Activated CD4-positive, alpha-beta T cell treated with anti-CD3 and anti-CD28 coated beads, Interleukin-10, Interleukin-2, amounts not matched to agents 100 ng/mL and 50 ng/mL, durations not matched to agents 16 hours and 8 hours (primary cell): ENCODE measurements around the gene USP47.

Experiments
- DNase-seq: peaks from one replicate; pipeline ENCODE4 v3.0.0-alpha.2; 2020

Gene USP47

DNA sequence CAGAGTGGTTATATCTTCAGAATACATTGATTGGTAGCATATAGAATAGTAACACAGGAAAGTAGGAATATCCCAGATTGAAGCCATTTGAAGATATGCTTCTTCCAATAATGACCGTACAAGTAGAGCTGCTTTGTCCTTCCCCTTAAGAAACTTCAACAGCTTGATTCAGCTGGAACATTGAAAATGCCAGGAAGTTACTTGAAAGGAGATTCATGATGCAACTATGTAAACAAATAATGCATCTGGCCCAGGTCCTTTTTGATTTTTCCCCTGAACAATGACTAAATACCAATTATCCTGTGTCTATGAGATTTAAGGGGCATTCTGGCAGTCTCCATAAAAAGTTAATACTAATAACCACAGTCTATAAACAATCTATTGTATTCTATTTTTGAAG is 163.7 kb downstream of the USP47 start:
- no peak for DNase-seq

DNA sequence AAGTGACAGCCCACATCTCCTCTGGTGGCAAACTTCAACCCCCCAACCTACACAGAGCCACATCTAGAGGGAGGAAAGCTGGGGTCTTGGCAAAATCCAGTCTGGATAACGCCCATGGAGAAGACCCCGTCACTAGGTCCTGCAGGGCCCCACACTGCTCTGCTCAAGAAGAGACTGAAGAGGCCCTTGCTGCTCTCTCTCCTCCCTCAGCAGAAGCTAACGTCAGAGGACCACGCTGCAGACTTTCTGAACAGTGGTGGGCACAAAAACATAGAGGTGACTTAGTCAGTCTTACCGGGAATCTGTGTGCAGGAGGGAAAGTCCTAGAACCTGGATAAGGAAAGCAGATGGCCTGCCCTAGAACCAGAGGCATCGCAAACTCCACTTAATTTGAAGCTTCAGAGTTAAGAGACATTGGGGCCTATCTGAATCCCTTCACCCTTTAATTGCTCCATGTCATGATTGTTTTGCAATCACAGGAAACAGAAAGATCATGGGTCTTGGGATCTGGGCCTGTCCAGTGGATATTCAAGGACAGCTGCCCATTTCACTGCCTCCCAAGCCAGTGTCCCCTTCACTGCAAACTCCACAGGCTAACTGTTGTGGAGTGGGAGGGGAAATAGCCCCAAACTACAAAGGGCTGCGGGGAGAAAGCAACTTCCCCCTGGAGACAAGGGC is 164.9 kb downstream of the USP47 start:
- DNase-seq: no peak

DNA sequence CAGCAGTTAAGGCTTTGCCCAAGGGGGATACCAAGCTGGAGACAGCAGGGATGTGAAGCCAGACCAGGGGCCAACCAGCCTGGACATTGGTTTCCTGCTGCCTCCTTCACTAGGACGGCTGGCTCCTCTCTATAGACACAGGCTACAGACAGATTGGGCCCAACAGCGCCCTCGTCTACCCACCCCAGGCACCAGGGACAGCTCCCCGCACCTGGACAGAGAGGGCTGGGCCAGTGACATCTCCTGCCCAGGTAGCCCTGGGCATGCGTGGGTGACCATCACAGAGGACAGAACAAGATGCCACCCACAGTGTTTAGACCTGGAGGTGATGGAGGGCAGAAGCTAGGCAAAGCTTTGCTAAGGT is 165.4 kb downstream of the USP47 start:
- DNase-seq: no peak

DNA sequence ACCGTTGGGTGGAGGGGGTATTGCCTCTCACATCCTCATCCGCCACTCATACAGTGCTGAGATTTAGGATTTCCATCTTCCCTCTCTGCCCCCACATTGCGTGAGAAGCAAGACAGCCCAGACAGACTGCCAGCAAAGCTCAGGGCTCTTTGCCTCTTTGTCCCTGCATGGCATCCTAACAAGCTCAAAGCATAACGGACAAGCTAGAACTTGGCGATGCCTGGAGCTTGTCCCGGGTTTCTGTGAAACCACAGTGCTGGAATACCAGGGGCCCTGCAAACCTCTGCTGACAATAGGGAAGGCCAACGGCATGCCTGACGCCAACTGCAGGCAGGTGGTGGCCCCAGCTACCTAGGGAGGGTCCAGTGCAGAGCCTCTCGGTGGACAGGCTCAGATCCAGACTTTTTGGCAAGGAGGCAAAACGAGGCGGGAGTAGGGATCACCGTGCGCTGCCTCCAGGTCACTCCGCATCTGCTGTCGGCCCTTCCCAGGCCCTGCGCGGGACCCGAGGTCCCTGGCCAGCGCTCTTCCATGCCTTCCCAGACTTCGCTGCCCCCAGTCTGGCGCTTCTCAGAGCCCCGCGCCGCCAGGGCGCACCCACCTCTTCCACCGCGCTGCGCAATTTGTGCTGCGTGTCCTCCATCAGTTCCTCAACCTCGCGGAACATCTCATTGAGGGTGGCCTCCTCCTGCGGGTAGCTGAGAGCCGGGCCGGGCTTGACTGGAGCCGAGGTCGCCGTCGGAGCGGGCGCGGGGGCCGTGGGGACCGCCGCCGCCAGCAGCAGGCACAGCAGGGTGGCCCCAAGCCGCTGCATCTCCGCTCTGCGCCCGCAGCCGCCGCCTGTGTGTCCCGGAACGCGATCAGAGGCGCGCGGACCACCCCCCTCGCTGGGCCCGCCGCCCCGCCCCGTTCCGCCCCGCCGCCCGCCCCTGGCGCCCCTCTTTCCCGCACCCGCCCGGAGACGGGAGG is 166.3 kb downstream of the USP47 start, which contains the start of gene DKK3:
TSS of gene DKK3 (minus strand) at position 858 of the 969 bp plus-strand sequence. CDS start at position 814, 44 bp downstream.
- no peak for DNase-seq
